ENCODE results near the gene RPLP2.

DNA sequence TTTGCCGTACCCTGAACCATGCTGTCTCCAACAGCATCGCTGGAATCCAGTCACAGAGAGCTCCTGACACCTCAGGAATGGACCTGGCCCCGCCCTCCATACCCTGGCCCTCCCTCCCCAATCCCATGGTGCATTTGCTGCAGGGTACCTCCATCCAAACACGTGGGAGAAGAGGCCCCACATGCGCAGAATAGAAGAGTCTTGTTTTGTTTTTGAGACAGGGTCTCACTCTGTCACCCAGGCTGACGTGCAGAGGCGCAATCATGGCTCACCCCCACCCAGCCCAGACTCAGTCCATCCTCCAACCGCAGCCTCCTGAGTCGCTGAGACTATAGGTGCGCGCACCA, 6.6 kb downstream of the RPLP2 start:
- TF ChIP-seq, protein P1, sequence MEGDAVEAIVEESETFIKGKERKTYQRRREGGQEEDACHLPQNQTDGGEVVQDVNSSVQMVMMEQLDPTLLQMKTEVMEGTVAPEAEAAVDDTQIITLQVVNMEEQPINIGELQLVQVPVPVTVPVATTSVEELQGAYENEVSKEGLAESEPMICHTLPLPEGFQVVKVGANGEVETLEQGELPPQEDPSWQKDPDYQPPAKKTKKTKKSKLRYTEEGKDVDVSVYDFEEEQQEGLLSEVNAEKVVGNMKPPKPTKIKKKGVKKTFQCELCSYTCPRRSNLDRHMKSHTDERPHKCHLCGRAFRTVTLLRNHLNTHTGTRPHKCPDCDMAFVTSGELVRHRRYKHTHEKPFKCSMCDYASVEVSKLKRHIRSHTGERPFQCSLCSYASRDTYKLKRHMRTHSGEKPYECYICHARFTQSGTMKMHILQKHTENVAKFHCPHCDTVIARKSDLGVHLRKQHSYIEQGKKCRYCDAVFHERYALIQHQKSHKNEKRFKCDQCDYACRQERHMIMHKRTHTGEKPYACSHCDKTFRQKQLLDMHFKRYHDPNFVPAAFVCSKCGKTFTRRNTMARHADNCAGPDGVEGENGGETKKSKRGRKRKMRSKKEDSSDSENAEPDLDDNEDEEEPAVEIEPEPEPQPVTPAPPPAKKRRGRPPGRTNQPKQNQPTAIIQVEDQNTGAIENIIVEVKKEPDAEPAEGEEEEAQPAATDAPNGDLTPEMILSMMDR (IDR thresholded peaks at IDR 0.05; ENCODE audit: low read length) = no peak
- TF ChIP-seq EZH2 (optimal IDR thresholded peaks at IDR 0.05; ENCODE audit: low read depth, low read length) (no peak), EZH2phosphoT487 (IDR thresholded peaks at IDR 0.05; ENCODE audit: low read length) (no peak)
